KOPT-K1 (cell line): Measurements from ENCODE around the gene SH3BP1.
A peak's percentile ranks its signal among the peaks of the same experiment; 100 is the strongest.
"Not testable (repeated sequence)": the region's sequence is repeated elsewhere in the genome, so short reads cannot be mapped to it uniquely, and the experiment has no call there.

ENCODE experiments used
- H3K27ac ChIP-seq: fragments of 200-600 bp; sonication (generic); 2 replicates; pipeline ENCODE4 v1.5.1; 2016; ENCODE audit warnings: antibody characterized with exemption, mild to moderate bottlenecking, low read depth, low read length; ENCODE audit not compliant: poor library complexity, severe bottlenecking
- H3K36me3 ChIP-seq: fragments of 200-600 bp; sonication (generic); 2 replicates; pipeline ENCODE4 v1.5.1; 2017; ENCODE audit warnings: antibody characterized with exemption, mild to moderate bottlenecking, low read length, moderate library complexity; ENCODE audit not compliant: insufficient read depth
- H3K9me3 ChIP-seq: fragments of 200-600 bp; sonication (generic); 2 replicates; pipeline ENCODE4 v1.5.1; 2017; ENCODE audit warnings: antibody characterized with exemption, low read length, mild to moderate bottlenecking; ENCODE audit not compliant: insufficient read depth, poor library complexity, severe bottlenecking

Gene SH3BP1

GRCh38 chr22:37656583-37656982, 17.1 kb downstream of the SH3BP1 start:
- H3K36me3 ChIP-seq = peaks cover 30% of the 10 kb centered on the region; the same call in 1 of the 2 replicates
- not testable (repeated sequence) for H3K27ac ChIP-seq, H3K9me3 ChIP-seq

DNA sequence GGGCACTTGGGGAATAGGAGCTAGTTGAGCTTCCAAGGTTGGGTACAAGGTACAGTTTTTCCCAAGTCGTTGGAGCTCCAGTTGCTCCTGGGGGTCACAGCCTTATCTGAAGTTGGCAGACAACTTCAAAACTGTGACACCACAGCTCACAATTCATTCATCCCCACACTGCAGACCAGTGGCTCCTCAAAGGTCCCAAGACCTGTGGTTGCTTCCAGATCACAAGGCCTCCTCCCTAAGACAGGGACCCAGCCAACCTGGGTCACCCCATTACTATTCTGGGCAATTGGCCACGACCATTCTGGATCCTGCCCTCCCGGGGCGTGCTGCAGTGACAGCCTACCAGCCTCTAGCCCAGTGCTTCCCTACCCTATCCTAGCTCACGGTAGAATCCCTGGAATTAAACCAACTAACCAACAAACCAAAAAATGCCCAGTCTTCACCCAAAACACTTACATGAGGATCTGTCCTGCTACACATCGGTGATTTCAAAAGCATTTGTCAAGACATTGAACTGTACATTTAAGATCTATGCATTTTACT, 18.2 kb downstream of the SH3BP1 start:
- Histone ChIP-seq H3K9me3 (no peaks in the 10 kb centered on the region), H3K36me3 (peaks cover 33% of the 10 kb centered on the region), H3K27ac (peak overlapping the region; percentile 74)

GRCh38 chr22:37658133-37659065, 18.9 kb downstream of the SH3BP1 start, which contains the start of gene PDXP:
Gene PDXP, plus strand, starts transcription at chr22:37658723. Its CDS starts 60 bp downstream, at chr22:37658783.
- Histone ChIP-seq H3K36me3 (peaks cover 30% of the 10 kb centered on the region), H3K9me3 (no peaks in the 10 kb centered on the region), H3K27ac (peak within 1 kb of the TSS; percentile 74)

- H3K36me3 ChIP-seq = peaks cover 37% of the 10 kb centered on the region
- peak overlapping the region; percentile 74 for H3K27ac ChIP-seq
- H3K9me3 ChIP-seq = no peaks in the 10 kb centered on the region
Measured at GRCh38 chr22:37659066-37659896, 19.8 kb downstream of the SH3BP1 start.

DNA sequence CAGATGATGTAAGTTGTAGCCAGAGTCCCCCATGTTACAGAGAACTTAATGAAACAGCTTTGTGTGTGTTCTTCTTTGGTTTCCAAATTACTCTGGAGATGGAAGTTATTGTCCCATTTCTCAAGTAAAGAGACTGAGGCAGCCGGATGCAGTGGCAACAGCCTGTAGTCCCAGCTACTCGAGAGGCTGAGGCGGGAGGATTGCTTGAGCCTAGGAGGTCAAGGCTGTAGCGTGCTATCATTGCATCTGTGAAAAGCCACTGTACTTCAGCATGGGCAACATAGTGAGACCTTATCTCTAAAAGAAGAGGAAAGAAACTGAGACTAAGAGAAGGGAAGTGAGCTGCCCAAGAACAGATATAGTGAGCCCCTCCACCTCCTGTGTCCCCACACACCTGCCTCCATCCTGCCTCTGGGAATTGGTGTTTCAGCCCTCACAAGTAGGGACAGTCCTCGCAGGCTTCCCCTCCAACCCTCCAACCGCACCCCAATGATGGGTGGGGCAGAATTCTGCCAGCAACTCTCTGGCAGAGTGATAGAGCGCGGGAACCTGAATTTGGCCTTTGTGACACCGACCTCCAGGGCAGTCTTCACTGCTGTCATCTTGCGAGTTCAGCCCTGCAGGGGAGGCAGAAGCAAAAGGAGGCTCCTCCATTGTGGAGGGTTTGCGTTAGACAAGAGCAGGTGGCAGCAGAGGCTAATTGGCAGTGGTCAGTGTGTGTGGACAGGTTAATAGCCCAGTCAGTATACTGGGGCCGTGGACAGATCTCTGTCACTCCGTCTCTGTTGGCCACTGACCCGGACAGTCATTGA, 20.6 kb downstream of the SH3BP1 start:
- Histone ChIP-seq H3K27ac (peak overlapping the region; percentile 74), H3K9me3 (no peaks in the 10 kb centered on the region), H3K36me3 (peaks cover 45% of the 10 kb centered on the region)

GRCh38 chr22:37660709-37661045, 21.2 kb downstream of the SH3BP1 start:
- H3K9me3 ChIP-seq = no peaks in the 10 kb centered on the region
- peaks cover 51% of the 10 kb centered on the region for H3K36me3 ChIP-seq
- no peak overlapping the region for H3K27ac ChIP-seq

- H3K27ac ChIP-seq = no peak overlapping the region
- H3K9me3 ChIP-seq = no peaks in the 10 kb centered on the region
- peaks cover 57% of the 10 kb centered on the region for H3K36me3 ChIP-seq
Measured at GRCh38 chr22:37661160-37661924, 21.9 kb downstream of the SH3BP1 start.

- peaks cover 64% of the 10 kb centered on the region for H3K36me3 ChIP-seq
- H3K9me3 ChIP-seq = no peaks in the 10 kb centered on the region
- H3K27ac ChIP-seq = no peak overlapping the region
Measured at GRCh38 chr22:37662039-37662438, 22.6 kb downstream of the SH3BP1 start.

- Histone ChIP-seq H3K27ac (no peak overlapping the region), H3K9me3 (no peaks in the 10 kb centered on the region), H3K36me3 (peaks cover 80% of the 10 kb centered on the region)
Measured at GRCh38 chr22:37663521-37664140, 24.2 kb downstream of the SH3BP1 start.

DNA sequence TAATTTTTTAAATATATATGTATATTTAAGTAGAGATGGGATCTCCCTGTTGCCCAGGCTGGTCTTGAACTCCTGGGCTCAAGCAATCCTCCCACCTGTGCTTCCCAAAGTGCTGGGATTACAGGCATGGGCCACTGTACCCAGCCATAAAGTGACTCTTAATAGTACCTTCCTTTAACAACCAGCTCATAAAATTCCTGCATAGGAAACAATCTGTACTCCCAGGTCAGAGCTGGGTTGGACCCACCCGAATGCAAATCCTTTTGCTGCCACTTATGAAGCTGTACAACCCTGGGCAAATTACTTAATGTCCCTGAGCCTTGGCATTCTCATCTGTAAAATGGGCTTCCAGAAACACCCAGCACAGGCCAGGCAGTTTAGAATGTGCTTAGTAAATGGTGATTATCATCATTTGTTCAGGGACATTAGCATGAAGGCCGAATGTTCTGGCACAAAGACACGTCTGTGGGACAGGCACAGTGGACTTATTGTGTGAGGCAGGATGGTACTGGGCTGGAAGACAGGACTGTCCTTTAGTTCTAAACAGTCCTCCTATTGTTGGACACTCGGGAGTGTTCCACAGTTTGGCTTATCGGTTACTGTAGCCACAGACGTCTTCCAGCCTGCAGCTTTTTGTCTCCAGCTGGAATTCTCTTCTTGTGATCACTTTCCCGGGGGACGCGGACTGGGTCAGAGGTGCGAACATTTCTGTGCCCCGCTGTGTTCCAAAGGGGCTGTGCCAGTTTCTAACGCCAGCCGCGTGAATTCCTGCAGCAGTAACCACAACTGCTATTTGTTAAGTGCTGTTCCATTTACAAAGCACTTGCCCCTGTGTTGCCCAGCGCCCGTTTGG, 25.0 kb downstream of the SH3BP1 start:
- H3K27ac ChIP-seq = no peak overlapping the region
- no peaks in the 10 kb centered on the region for H3K9me3 ChIP-seq
- peaks cover 86% of the 10 kb centered on the region for H3K36me3 ChIP-seq

GRCh38 chr22:37665487-37665886, 26.0 kb downstream of the SH3BP1 start:
- peaks cover 82% of the 10 kb centered on the region for H3K36me3 ChIP-seq
- H3K27ac ChIP-seq = no peak overlapping the region
- H3K9me3 ChIP-seq = no peaks in the 10 kb centered on the region

DNA sequence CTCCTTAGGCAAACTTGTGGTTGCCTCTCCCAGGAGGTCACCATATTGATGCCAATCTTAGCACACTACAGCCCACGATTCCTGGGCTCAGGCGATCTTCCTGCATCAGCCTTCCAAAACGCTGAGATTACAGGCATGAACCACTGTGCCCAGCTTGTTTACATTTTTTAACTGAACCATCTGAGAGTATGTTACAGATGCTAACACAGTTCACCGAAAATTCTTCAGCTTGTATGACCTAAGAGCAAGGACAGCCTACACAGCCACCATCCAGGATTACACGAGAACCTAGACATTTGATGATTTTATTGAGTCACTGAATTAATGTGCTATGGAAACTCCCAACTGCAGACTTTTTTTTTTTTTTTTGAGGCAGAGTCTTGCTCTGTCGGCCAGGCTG, 30.1 kb downstream of the SH3BP1 start:
- H3K27ac ChIP-seq = no peak overlapping the region
- peaks cover 47% of the 10 kb centered on the region for H3K36me3 ChIP-seq
- H3K9me3 ChIP-seq = no peaks in the 10 kb centered on the region
